Fibroblast of lung (primary cell): Measurements from ENCODE around the gene SHISAL2B. TPM values are rescaled to one million over a fixed set of nuclear protein-coding genes. Genes with fewer than 3 reads are reported as not detected.

Experiments used
- DNase-seq, 2 donors: peaks; one replicate each; pipeline versions ENCODE4 v3.0.0 to v3.0.0-alpha.2; 2010; ENCODE audit warnings: low read depth in 2 of 2
- H2AFZ ChIP-seq: 2 replicates; pipeline ENCODE4 v1.5.1; 2012; ENCODE audit warnings: low read length, control low read depth, inconsistent platforms
- H3K27ac ChIP-seq: 2 replicates; pipeline ENCODE4 v1.5.1; 2011; ENCODE audit warnings: low read length, control low read depth; ENCODE audit not compliant: insufficient read depth
- H3K27me3 ChIP-seq: 2 replicates; pipeline ENCODE4 v1.5.1; 2011; ENCODE audit warnings: mild to moderate bottlenecking, low read length; ENCODE audit not compliant: control insufficient read depth, insufficient read depth
- H3K36me3 ChIP-seq: 2 replicates; pipeline ENCODE4 v1.5.1; 2011; ENCODE audit warnings: low read length; ENCODE audit not compliant: control insufficient read depth, insufficient read depth
- H3K4me1 ChIP-seq: 2 replicates; pipeline ENCODE4 v1.5.1; 2011; ENCODE audit warnings: low read length; ENCODE audit not compliant: control insufficient read depth, insufficient read depth; ENCODE audit errors: extremely low read depth
- H3K4me2 ChIP-seq: 2 replicates; pipeline ENCODE4 v1.5.1; 2011; ENCODE audit warnings: low read length, control low read depth; ENCODE audit not compliant: insufficient read depth; ENCODE audit errors: extremely low read depth
- H3K4me3 ChIP-seq, 4 experiments: fragments of 200-600 bp in 1 of 4; sonication (generic) in 1 of 4; replicated peaks in 1 of 4; 2 replicates each; pipeline ENCODE4 v1.5.1; 2011 to 2016; ENCODE audit warnings: low read length in 4 of 4, low read depth in 3 of 4, mild to moderate bottlenecking in 3 of 4, control low read depth in 2 of 4, inconsistent platforms in 1 of 4, mixed read lengths in 1 of 4; ENCODE audit not compliant: insufficient read depth in 1 of 4; ENCODE audit errors: control extremely low read depth in 1 of 4
- H3K79me2 ChIP-seq: 2 replicates; pipeline ENCODE4 v1.5.1; 2012; ENCODE audit warnings: mild to moderate bottlenecking, low read length, inconsistent platforms; ENCODE audit not compliant: control insufficient read depth, insufficient read depth
- H3K9ac ChIP-seq: 2 replicates; pipeline ENCODE4 v1.5.1; 2011; ENCODE audit warnings: mild to moderate bottlenecking, low read length, control low read depth; ENCODE audit not compliant: insufficient read depth
- H3K9me3 ChIP-seq: 2 replicates; pipeline ENCODE4 v1.5.1; 2012; ENCODE audit warnings: low read depth, low read length; ENCODE audit not compliant: control insufficient read depth, insufficient read depth
- H4K20me1 ChIP-seq: 2 replicates; pipeline ENCODE4 v1.5.1; 2011; ENCODE audit warnings: low read length; ENCODE audit not compliant: control insufficient read depth, insufficient read depth; ENCODE audit errors: extremely low read depth
- EZH2 ChIP-seq: IDR thresholded peaks from 2 replicates; pipeline ENCODE4 v1.5.1; 2012; ENCODE audit warnings: low read length, control low read depth, mild to moderate bottlenecking; ENCODE audit errors: missing control alignments
- polyA plus RNA-seq, 2 donors: library from polyadenylated mRNA; depleted of rRNA in 1 of 2; stranded (reverse) in 1 of 2; unstranded in 1 of 2; fragments of >200 nt; gene quantifications; 2 replicates each; pipeline ENCODE4 v1.2.1, GENCODE V29; 2011 to 2012; ENCODE audit warnings: missing spikeins in 1 of 2
- total RNA-seq: library from RNA; depleted of rRNA; stranded (reverse); fragments of >200 nt; gene quantifications from 2 replicates; pipeline ENCODE4 v1.2.1, GENCODE V29; 2014
- TF ChIP-seq, protein P1 (sequence below), 2 donors: IDR thresholded peaks in 1 of 2; conservative IDR thresholded peaks in 1 of 2; 1 replicate in 1 of 2; 2 replicates in 1 of 2; pipeline ENCODE4 v1.5.1; 2011 to 2012; ENCODE audit warnings: low read length in 2 of 2, control low read depth in 1 of 2, inconsistent platforms in 1 of 2, low read depth in 1 of 2, mild to moderate bottlenecking in 1 of 2

The SHISAL2B gene
- total and polyA plus RNA-seq, 2 donors (not counting 1 experiment from before 2014, with no cell fraction given) = not detected

DNA sequence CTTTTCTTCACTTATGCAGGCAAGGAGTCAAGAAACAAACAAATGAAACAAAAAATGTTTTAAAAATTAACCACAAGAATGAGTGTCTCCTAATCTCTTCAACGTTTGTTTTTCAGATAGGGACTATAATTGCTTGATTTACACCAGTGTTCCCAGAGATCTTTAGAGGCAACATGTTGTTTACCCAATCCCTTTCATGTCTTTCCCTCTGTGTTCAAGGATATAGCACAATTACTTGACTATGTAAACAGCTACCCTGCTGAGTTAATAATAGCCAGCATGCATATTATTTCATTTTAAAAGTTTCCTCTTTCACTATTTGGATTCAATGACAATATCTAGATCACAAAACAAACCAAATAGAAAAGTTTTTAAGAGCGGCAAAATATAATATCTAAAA, 25.1 kb upstream of the SHISAL2B start:
- Histone ChIP-seq H3K4me1 (no peaks in the 10 kb centered on the region), H4K20me1 (no peaks in the 10 kb centered on the region), H3K4me3 (no peak overlapping the region), H3K9me3 (no peaks in the 10 kb centered on the region), H3K27me3 (peaks cover 3% of the 10 kb centered on the region), H3K36me3 (no peaks in the 10 kb centered on the region), H3K79me2 (no peaks in the 10 kb centered on the region), H3K9ac (no peak overlapping the region), H3K4me2 (no peak overlapping the region), H3K27ac (no peak overlapping the region), H2AFZ (no peak overlapping the region)
- TF ChIP-seq EZH2 = no peak
- TF ChIP-seq, protein P1, sequence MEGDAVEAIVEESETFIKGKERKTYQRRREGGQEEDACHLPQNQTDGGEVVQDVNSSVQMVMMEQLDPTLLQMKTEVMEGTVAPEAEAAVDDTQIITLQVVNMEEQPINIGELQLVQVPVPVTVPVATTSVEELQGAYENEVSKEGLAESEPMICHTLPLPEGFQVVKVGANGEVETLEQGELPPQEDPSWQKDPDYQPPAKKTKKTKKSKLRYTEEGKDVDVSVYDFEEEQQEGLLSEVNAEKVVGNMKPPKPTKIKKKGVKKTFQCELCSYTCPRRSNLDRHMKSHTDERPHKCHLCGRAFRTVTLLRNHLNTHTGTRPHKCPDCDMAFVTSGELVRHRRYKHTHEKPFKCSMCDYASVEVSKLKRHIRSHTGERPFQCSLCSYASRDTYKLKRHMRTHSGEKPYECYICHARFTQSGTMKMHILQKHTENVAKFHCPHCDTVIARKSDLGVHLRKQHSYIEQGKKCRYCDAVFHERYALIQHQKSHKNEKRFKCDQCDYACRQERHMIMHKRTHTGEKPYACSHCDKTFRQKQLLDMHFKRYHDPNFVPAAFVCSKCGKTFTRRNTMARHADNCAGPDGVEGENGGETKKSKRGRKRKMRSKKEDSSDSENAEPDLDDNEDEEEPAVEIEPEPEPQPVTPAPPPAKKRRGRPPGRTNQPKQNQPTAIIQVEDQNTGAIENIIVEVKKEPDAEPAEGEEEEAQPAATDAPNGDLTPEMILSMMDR (conservative IDR thresholded peaks at IDR 0.05 in 1 of 2, IDR thresholded peaks at IDR 0.05 in 1 of 2; ENCODE audit: low read depth in 1 of 2, low read length in 2 of 2) = no peak
- DNase-seq = no peak

DNA sequence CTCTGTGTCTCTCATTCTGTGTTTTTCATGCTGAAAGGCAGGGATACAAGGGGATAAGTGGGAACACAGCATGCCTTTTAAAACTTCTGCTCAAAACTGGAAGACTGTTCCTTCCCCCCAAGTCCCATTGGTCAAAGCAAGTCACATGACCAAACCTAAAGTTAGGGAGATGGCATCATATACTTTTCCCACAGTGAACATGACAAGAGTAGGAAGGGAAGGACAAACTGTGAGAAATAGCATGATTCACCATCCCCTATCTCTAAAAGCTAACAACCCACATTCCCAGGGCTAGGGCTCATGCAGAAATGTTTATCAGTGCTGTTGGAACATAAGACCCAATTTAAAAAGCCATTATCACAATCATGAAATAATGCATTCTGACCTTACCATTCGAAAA, 24.2 kb upstream of the SHISAL2B start:
- no peaks in the 10 kb centered on the region for H4K20me1 ChIP-seq
- no peaks in the 10 kb centered on the region for H3K27me3 ChIP-seq
- H3K27ac ChIP-seq = no peak overlapping the region
- no peaks in the 10 kb centered on the region for H3K9me3 ChIP-seq
- no peaks in the 10 kb centered on the region for H3K4me1 ChIP-seq
- H3K9ac ChIP-seq = no peak overlapping the region
- H3K4me3 ChIP-seq = no peak overlapping the region
- H3K79me2 ChIP-seq = no peaks in the 10 kb centered on the region
- H3K36me3 ChIP-seq = no peaks in the 10 kb centered on the region
- H2AFZ ChIP-seq = no peak overlapping the region
- no peak overlapping the region for H3K4me2 ChIP-seq
- no peak for TF ChIP-seq EZH2
- TF ChIP-seq, protein P1 (conservative IDR thresholded peaks at IDR 0.05 in 1 of 2, IDR thresholded peaks at IDR 0.05 in 1 of 2; ENCODE audit: low read depth in 1 of 2, low read length in 2 of 2) = no peak
- peak; percentile 61 to 62 for DNase-seq

DNA sequence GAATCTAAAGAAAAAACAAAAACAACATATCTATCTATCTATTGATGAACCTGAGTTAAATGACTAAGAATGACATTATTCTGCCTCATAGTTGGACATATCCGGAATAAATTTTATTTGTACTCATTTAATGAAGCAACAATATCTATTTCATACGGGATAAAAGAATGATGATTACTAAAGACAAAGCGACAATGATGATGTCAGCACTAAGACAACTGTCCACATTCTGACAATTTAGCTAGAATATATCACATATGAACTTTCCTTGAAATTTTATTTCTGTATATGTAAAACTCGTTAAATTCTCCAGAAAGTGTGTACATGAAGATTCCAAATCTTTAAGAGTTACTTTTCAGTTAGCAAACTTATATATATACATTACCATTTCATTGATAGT, 23.2 kb upstream of the SHISAL2B start:
- Histone ChIP-seq H3K9me3 (no peaks in the 10 kb centered on the region), H3K79me2 (no peaks in the 10 kb centered on the region), H3K4me1 (no peaks in the 10 kb centered on the region), H3K27ac (no peak overlapping the region), H3K27me3 (no peaks in the 10 kb centered on the region), H2AFZ (no peak overlapping the region), H3K9ac (no peak overlapping the region), H4K20me1 (no peaks in the 10 kb centered on the region), H3K36me3 (no peaks in the 10 kb centered on the region), H3K4me2 (no peak overlapping the region), H3K4me3 (no peak overlapping the region)
- DNase-seq = no peak
- TF ChIP-seq, protein P1 (conservative IDR thresholded peaks at IDR 0.05 in 1 of 2, IDR thresholded peaks at IDR 0.05 in 1 of 2; ENCODE audit: low read depth in 1 of 2, low read length in 2 of 2) = no peak
- TF ChIP-seq EZH2 = no peak
